Fibroblast of pulmonary artery (primary cell): ENCODE results near the gene B3GALNT1.
A peak's percentile ranks its signal among the peaks of the same experiment; 100 is the strongest.

Experiments
- DNase-seq: peaks from one replicate; pipeline ENCODE4 v3.0.0-alpha.2; 2010; ENCODE audit warnings: low read depth
- H3K4me3 ChIP-seq: replicated peaks from 2 replicates; pipeline ENCODE4 v1.5.1; 2011; ENCODE audit warnings: low read depth, mild to moderate bottlenecking, control low read depth, low read length, moderate library complexity
- CTCF ChIP-seq: IDR thresholded peaks from 2 replicates; pipeline ENCODE4 v1.5.1; 2011; ENCODE audit warnings: mild to moderate bottlenecking, control low read depth, low read length, inconsistent platforms; ENCODE audit errors: missing control alignments

The B3GALNT1 gene

GRCh38 chr3:161069511-161070251 lies 35.5 kb downstream of the B3GALNT1 start:
- DNase-seq = peak; percentile 80
- H3K4me3 ChIP-seq = no peak overlapping the region
- no peak for TF ChIP-seq CTCF

- DNase-seq = no peak
- no peak overlapping the region for H3K4me3 ChIP-seq
- no peak for TF ChIP-seq CTCF
Measured at GRCh38 chr3:161067335-161067734, 37.8 kb downstream of the B3GALNT1 start.

GRCh38 chr3:161066930-161067329 lies 38.2 kb downstream of the B3GALNT1 start:
- no peak overlapping the region for H3K4me3 ChIP-seq
- TF ChIP-seq CTCF = no peak
- no peak for DNase-seq

- DNase-seq = no peak
- TF ChIP-seq CTCF = no peak
- H3K4me3 ChIP-seq = no peak overlapping the region
Measured at GRCh38 chr3:161064413-161064812, 40.7 kb downstream of the B3GALNT1 start.

GRCh38 chr3:161054860-161055604 lies 50.1 kb downstream of the B3GALNT1 start:
- no peak for TF ChIP-seq CTCF
- no peak for DNase-seq
- H3K4me3 ChIP-seq = no peak overlapping the region

GRCh38 chr3:161051856-161052255 lies 53.3 kb downstream of the B3GALNT1 start:
- no peak for TF ChIP-seq CTCF
- DNase-seq = no peak
- H3K4me3 ChIP-seq = no peak overlapping the region
